GM10266 (cell line): Measurements from ENCODE around the gene MAGEB4.

Source experiments
- DNase-seq: peaks from one replicate; pipeline ENCODE4 v3.0.0; 2012; ENCODE audit errors: extremely low spot score
- TF ChIP-seq, protein P1 (sequence below): IDR thresholded peaks from 2 replicates; pipeline ENCODE4 v1.5.1; 2012; ENCODE audit warnings: mild to moderate bottlenecking, low read depth; ENCODE audit not compliant: control insufficient read depth, insufficient read depth; ENCODE audit errors: missing control alignments

MAGEB4 gene

DNA sequence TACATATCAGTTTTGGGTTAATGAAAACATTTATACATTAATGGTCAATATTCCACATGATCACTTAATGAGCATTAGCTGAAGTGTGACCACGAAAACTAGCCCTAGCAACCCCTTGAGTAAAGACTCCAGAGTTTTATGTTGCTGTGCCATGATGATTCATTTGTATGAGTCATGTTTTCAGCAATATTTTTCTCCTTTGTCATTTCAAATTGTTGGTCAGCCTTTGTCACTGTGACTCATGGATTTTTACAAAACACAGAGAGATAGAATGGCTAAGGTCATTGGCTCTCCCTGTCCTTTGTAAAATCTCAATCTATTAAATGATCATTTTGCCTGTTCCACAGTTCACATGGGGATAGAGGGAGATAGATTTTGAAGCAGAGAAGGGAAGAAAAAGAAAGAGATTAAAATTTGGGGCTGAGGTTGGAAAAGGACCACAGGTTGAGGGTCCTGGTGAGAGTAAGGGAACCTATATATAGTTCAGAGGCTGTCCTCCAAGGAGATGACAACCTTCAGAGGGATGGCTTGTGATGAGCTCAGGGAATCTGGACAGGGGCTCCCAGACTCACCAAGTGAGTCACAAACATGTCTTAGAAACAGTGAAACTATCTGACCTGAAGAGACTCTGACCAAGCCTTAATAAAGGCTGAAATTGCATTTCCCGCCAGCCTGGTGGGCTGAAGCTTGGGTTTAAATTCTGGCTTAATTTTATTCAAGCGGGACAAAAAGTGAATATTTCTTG is 41.8 kb downstream of the MAGEB4 start:
- DNase-seq = no peak
- TF ChIP-seq, protein P1, sequence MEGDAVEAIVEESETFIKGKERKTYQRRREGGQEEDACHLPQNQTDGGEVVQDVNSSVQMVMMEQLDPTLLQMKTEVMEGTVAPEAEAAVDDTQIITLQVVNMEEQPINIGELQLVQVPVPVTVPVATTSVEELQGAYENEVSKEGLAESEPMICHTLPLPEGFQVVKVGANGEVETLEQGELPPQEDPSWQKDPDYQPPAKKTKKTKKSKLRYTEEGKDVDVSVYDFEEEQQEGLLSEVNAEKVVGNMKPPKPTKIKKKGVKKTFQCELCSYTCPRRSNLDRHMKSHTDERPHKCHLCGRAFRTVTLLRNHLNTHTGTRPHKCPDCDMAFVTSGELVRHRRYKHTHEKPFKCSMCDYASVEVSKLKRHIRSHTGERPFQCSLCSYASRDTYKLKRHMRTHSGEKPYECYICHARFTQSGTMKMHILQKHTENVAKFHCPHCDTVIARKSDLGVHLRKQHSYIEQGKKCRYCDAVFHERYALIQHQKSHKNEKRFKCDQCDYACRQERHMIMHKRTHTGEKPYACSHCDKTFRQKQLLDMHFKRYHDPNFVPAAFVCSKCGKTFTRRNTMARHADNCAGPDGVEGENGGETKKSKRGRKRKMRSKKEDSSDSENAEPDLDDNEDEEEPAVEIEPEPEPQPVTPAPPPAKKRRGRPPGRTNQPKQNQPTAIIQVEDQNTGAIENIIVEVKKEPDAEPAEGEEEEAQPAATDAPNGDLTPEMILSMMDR = no peak
